Kidney epithelial cell (primary cell): ENCODE measurements around the gene JUND. TPM values are rescaled to one million over a fixed set of nuclear protein-coding genes. Genes with fewer than 3 reads are reported as not detected.

Experiments used
- DNase-seq: peaks from one replicate; pipeline ENCODE4 v3.0.0-alpha.2; 2010; ENCODE audit warnings: low read depth
- H3K27me3 ChIP-seq: 2 replicates; pipeline ENCODE4 v1.6.0; 2011; ENCODE audit warnings: low read length; ENCODE audit not compliant: control insufficient read depth, insufficient read depth
- H3K36me3 ChIP-seq: 2 replicates; pipeline ENCODE4 v1.5.1; 2011; ENCODE audit warnings: low read length; ENCODE audit not compliant: control insufficient read depth, insufficient read depth
- H3K4me3 ChIP-seq: 2 replicates; pipeline ENCODE4 v1.5.1; 2011; ENCODE audit warnings: low read depth, mild to moderate bottlenecking, control low read depth, low read length
- total RNA-seq: library from RNA; depleted of rRNA; stranded (reverse); fragments of >200 nt; gene quantifications from 2 replicates; pipeline ENCODE4 v1.2.3, GENCODE V29; 2015
- TF ChIP-seq, protein P1 (sequence below): IDR thresholded peaks from 2 replicates; pipeline ENCODE4 v1.5.1; 2011; ENCODE audit warnings: mild to moderate bottlenecking, moderate library complexity, low read length, control low read depth, inconsistent platforms; ENCODE audit not compliant: insufficient read depth, poor library complexity, severe bottlenecking

The JUND gene
- total RNA-seq, 1 donor from 2014 or later, result 262 TPM

DNA sequence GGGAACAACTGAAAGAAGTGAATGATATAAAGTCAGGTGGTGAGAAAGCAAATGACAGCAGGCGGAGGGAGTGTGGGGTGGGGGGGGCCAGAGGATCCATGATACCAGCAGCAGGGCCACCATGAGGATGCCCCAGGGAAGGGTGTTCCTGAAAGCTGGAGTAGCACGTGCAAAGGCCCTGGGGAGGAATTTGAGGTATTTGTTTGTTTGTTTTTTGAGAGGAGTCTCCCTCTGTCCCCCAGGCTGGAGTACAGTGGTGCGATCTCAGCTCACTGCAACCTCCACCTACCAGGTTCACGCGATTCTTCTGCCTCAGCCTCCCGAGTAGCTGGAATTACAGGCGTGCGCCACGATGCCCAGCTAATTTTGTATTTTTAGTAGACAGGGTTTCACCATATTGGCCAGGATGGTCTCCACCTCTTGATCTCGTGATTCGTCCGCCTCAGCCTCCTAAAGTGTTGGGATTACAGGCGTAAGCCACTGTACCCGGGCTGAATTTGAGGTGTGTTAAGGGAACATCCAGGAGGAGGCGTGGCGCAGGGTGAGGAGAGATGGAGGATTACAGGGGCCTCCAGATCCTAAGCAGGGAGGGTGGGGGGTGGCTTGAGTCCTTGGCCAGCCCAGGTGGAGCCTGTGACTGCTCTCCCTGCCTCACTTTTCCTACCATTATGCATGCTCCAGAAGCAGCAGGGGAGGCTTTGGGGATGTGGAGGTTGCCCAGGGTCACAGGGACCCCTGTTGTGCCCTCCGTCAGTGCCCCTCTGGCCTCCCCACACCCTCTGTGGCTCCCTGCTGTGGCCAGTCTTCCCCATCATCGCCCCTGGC is 12.4 kb upstream of the JUND start:
- no peaks in the 10 kb centered on the region for H3K27me3 ChIP-seq
- no peaks in the 10 kb centered on the region for H3K36me3 ChIP-seq
- no peak overlapping the region for H3K4me3 ChIP-seq
- TF ChIP-seq, protein P1, sequence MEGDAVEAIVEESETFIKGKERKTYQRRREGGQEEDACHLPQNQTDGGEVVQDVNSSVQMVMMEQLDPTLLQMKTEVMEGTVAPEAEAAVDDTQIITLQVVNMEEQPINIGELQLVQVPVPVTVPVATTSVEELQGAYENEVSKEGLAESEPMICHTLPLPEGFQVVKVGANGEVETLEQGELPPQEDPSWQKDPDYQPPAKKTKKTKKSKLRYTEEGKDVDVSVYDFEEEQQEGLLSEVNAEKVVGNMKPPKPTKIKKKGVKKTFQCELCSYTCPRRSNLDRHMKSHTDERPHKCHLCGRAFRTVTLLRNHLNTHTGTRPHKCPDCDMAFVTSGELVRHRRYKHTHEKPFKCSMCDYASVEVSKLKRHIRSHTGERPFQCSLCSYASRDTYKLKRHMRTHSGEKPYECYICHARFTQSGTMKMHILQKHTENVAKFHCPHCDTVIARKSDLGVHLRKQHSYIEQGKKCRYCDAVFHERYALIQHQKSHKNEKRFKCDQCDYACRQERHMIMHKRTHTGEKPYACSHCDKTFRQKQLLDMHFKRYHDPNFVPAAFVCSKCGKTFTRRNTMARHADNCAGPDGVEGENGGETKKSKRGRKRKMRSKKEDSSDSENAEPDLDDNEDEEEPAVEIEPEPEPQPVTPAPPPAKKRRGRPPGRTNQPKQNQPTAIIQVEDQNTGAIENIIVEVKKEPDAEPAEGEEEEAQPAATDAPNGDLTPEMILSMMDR, result no peak
- no peak for DNase-seq

DNA sequence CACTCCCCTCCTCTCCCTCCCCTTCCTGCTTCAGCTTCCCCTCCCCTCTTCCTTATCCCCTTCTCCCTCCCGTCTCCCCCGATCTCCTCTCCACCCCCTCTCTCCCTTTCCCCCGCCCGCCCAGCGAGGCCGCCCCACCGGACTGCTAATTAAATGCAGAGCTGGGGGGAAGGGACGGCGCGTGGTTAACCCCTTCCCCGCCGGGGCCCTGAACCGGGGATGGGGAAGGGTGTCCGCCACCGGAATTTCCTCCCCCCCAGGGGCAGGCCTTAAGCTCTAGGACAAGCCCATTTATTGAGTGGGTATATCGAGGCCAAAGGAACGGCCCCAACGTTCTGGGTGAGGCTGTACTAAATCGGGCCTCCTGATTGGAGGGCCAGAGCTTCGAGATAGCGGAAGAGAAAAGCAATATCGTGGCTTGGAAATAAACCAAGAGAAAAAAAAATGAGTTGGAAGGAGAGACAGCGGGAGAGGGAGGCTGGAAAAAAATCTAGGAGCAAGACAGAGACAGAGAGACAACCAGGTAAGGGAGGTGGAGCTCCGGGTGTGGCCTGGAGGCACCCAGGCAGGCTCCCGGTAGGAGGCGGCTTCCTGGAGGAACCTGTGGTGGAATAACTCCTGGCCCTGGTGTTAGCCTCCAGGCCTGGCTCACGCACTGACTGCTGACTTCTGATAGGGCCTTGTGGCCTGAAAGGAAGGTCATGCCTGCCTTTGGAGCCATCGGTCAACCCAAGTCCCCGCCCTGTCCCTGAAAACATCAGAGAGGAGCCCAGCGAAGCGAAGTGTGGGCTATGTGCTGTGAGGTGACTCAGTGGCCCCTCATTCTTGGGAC is 11.6 kb upstream of the JUND start:
- no peak for DNase-seq
- peak overlapping the region; percentile 65 for H3K4me3 ChIP-seq

DNA sequence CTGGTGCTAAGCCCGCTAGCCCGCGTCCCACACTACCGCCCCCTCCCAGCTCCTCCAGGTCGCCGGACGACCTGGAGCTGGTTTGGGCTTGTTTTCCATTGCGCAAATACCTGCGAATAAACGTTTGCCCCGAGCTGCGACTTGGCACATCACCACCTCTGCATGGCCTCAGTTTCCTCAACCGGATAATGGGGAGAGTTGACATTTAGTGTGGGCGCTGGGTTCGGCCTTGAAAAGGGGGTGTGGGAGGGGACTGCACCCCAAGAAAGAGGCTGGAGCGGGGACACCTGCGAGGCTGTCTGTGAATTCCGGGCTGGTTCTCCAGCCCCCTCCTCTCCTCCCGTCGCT is 11.0 kb upstream of the JUND start:
- TF ChIP-seq, protein P1, result no peak
- DNase-seq, result no peak
- H3K27me3 ChIP-seq, result no peaks in the 10 kb centered on the region

More for the DNA sequence above, 11.6 kb upstream of the JUND start:
- Histone ChIP-seq H3K36me3 (no peaks in the 10 kb centered on the region), H3K27me3 (no peaks in the 10 kb centered on the region)
- TF ChIP-seq, protein P1, result no peak

DNA sequence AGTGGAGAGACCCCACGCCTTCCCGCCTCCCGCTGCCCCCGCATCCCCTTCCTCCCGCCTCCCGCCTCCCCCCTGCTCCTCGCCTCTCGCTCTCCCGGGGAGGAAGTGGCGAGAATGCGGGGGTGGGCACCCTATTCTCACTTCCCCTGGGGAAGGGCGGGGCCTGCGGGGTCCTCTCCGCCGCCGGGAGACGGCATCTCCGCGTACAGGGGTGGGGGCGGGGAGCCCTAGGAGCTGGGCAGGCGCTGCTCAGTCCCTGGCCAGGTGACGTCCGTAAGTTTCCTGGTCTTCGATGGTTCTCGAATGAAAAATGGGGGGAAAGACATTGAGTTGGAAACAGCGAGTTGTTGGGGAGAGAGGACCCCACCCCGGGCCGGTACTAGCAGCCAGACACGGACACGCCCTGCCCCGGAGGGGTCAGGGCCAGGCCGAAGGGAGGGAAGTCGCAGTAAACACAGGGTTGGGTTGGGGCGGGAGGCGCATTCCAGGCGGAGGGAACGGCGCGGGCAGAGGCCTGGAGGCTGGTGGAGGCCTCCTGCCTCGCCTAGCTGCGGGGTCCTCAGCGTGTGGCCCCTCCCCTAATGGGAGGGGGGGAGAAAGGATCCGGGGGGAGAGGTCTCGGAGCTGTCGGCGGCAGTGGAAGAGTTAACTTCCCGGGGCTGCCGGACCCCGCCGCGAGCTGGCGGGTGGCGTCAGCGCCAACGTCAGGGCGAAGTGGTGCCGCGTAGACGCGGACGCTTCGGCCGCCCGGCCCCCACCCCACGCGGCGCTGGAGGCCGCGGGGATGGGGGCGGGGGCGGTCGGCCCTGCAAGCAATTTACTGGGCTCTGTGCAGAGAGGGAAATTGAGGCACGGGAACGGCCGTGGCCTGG is 10.4 kb upstream of the JUND start:
- peak overlapping the region; percentile 65 for H3K4me3 ChIP-seq
- no peaks in the 10 kb centered on the region for H3K27me3 ChIP-seq
- TF ChIP-seq, protein P1, result no peak
- no peak for DNase-seq
- no peaks in the 10 kb centered on the region for H3K36me3 ChIP-seq

More for the DNA sequence above, 11.0 kb upstream of the JUND start:
- Histone ChIP-seq H3K4me3 (peak overlapping the region; percentile 65), H3K36me3 (no peaks in the 10 kb centered on the region)

DNA sequence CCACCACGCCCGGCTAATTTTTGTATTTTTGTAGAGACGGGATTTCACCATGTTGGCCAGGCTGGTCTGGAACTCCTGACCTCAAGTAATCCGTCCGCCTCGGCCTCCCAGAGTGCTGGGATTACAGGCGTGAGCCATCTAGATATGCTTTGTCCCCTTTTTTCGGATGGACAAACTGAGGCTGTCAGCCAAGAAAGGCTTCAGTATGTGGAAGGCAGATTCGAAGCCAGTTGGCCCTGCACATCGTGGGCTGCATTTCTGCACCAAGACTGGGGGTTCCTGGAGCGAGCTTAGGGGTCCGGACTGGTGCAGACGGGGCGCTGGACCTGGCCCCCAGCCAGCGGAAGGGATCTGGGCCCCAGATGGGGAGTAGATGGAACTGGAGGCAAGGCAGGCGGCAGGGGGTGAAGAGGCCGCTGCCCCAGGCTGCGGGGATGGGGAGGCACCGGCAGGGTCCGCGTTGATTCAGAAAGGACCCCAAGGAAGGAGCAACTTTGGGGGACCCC is 9.7 kb upstream of the JUND start:
- no peaks in the 10 kb centered on the region for H3K36me3 ChIP-seq
- TF ChIP-seq, protein P1, result no peak
- peak overlapping the region; percentile 65 for H3K4me3 ChIP-seq
- DNase-seq, result no peak
- no peaks in the 10 kb centered on the region for H3K27me3 ChIP-seq
